Measurements from ENCODE around the gene C1QTNF12.
"Not testable (repeated sequence)": the region's sequence is repeated elsewhere in the genome, so short reads cannot be mapped to it uniquely, and the experiment has no call there.

Gene C1QTNF12

GRCh38 chr1:1259540-1259939 is 13.0 kb upstream of the C1QTNF12 start:
- DNase-seq (ENCODE audit: low read depth) = no peak

DNA sequence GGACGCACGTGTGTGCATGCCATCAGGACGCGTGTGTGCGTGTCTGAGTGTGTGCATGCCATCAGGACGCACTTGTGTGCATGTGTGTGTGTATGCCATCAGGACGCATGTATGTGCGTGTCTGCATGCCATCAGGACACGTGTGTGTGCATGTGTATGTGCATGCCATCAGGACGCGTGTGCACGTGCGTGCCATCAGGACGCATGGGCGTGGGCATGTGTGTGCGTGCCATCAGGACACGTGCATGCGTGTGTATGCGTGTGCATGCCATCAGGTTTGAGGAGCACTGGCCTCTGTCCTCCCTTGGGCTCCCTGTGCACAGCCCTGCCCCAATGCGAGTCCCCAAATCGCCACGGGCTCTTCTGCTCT is 12.6 kb upstream of the C1QTNF12 start:
- no peak for DNase-seq (ENCODE audit: low read depth)

- DNase-seq (ENCODE audit: low read depth) = no peak
Measured at GRCh38 chr1:1256956-1257871, 10.7 kb upstream of the C1QTNF12 start.

DNA sequence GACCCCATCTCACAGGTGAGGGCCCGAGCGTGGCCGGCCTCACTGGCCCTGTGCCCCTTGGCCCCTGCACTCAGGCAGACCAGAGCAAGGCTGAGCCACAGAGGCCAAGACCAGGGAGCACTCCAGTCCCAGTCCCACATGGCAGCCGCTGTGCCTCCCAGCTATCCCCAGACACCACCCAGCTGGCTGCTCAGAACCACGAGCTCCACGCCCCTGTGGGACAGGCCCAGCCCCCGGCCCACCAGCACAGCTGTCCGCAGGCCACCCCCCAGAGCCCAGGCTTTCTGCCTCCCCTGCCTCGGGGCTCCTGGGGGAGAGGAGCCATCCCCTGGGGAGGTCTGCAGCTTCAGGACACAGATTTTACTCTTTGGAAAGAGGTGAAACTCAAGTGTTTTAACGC is 9.1 kb upstream of the C1QTNF12 start:
- DNase-seq (ENCODE audit: low read depth) = no peak

- DNase-seq (ENCODE audit: low read depth) = no peak
Measured at GRCh38 chr1:1255078-1255477, 8.6 kb upstream of the C1QTNF12 start.

- DNase-seq (ENCODE audit: low read depth) = no peak
Measured at GRCh38 chr1:1254667-1254998, 8.1 kb upstream of the C1QTNF12 start.

DNA sequence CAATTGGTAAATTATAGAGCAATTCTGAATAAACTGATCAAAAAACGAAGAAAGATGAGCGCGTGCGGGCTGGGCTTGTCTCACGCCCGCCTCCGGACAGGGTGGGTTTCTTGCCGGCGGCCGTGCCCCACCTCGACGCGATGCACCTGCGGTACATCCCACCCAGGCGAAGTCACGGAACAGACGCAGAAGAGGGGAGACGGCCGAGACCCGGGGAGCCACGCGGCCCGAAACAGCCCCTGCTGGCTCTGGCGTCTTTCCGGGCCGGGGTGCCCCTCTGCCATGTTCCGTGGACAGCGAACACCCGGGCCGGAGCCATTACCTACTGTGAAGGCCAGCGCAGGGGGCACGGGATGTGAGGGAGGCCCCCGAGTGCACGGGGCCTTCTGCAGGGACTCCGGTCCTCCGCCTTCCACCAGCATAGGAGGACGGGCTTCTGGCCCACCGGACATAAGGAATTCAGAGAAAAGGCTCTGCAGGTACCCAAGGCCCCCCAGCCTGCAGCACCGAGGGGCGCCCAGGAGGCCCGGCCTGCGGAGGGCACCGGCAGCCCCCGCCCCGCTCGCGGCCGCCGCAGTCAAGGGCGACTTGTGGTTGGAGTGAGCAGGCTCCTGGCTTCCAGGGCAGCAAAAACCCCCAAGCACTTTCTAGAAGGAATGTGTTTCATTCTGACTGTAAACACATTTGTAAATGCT is 7.6 kb upstream of the C1QTNF12 start:
- DNase-seq (ENCODE audit: low read depth) = no peak

DNA sequence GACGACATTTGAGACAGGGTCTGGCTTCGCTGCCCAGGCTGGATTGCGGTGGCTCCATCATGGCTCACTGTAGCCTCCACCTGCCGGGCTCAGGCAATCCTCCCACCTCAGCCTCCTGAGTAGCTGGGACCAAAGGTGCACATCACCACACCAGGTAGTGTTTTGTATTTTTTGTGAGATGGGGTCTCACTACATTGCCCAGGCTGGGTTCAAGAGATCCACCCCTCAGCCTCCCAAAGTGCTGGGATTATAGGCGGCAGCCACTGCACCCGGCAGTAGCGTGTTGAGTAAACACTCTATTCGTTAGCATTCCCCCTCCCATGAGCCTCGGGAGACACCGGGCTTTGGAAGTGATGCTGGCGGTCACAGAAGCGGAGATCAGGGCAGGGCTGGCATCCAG is 6.8 kb upstream of the C1QTNF12 start:
- DNase-seq (ENCODE audit: low read depth) = no peak

DNA sequence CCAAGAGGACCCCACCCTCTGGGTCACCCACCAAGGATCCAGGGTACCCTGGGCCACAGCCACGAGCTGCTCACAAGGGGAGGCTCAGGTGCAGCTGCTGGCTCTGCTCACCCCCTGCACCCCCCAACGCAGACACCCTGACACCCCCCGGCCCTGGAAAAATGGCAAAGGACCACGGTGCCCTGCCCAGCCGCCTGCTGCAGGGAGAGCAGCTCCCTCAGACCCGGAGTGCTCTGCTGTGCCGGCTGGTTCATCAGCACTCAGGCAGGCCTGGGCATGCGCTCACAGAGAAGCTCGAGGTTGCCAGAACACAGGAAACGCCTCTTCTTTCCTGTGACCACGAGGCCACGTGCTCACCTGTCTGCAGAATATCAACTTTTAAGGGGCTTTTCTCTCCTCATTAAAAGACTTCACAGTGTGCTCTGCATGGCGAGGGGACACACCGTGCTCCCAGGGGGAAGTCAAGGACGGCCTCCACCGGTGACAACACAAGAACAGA is 4.3 kb upstream of the C1QTNF12 start:
- peak; percentile 72 for DNase-seq (ENCODE audit: low read depth)

DNA sequence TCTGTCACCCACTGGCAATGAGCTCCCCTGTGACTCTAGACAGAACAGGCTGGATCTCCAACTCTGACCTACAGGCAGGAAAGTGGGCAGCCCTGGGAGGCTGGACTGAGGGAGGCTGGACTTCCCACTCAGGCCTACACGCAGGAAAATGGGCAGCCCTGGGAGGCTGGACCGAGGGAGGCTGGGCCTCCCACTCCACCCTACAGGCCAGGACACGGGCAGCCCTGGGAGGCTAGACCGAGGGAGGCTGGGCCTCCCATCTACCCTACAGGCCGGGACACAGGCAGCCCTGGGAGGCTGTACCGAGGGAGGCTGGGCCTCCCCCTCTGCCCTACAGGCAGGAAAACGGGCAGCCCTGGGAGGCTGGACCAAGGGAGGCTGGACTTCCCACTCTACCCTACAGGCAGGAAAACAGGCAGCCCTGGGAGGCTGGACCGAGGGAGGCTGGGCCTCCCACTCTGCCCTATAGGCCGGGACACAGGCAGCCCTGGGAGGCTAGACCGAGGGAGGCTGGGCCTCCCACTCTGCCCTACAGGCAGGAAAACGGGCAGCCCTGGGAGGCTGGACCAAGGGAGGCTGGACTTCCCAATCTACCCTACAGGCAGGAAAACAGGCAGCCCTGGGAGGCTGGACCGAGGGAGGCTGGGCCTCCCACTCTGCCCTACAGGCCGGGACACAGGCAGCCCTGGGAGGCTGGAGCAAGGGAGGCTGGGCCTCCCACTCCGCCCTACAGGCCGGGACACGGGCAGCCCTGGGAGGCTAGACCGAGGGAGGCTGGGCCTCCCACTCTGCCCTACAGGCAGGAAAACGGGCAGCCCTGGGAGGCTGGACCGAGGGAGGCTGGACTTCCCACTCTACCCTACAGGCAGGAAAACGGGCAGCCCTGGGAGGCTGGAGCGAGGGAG is 1.7 kb upstream of the C1QTNF12 start:
- DNase-seq (ENCODE audit: low read depth) = not testable (repeated sequence)

DNA sequence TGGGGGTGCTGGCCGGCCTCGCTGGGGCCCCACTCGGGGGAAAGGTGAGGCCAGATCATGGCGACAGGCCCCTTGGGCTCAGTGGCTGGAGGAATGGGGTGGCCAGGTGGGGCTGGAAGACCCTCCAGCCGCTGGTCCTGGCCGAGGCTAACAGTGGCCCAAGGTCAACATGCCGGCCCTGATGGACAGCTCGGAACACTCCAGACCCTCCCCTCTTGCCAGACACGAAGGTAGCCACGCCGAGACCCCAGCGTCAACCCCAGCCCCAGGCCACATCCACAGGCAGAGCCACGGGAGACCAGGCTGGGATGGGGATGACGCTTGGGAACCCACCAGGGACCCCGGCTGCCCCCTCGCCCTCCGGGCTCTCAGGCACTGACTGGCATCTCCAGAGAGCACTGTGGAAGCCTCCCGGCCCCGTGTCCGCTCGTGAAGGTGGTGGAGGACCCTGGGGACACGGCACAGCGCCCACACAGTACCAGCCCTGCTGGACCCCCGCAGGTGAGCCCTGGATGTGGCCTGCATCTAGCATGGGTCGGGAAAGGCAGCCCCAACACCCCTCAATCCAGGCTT is 905 bp upstream of the C1QTNF12 start:
- DNase-seq (ENCODE audit: low read depth) = no peak

GRCh38 chr1:1245817-1246576 is 525 bp downstream of the C1QTNF12 start:
- no peak for DNase-seq (ENCODE audit: low read depth)

DNA sequence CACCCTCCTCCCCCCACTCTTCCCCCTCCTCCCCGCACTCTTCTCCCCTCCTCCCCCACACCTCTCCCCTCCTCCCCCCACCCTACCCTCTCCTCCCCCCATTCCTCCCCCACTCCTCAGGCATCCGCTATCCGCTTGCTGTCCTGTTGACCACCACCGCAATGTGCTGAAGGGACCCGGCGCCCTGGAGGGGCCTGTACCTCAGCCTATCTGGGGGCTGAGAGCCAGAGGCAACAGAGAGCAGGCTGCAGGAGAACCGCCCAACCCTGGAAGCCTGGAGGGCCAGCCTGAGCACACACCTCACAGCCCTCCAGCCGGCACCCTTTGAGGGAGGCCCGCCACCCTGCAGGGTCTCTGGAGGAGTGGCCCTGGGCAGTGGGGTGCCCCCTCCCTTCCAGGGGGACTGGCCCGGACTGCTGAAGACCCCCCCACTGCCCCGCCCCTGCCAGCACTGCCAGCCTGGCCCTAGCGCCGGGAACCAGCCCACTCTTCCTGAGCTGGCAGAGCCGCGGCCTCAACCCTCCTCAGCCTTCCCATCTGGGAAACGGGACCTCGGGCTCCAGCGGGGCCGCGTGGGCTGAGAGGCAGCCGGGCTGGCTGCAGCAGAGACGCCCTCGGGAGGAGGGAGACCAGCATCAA is 1.2 kb downstream of the C1QTNF12 start:
- no peak for DNase-seq (ENCODE audit: low read depth)

GRCh38 chr1:1244192-1244811 is 2.2 kb downstream of the C1QTNF12 start:
- no peak for DNase-seq (ENCODE audit: low read depth)

DNA sequence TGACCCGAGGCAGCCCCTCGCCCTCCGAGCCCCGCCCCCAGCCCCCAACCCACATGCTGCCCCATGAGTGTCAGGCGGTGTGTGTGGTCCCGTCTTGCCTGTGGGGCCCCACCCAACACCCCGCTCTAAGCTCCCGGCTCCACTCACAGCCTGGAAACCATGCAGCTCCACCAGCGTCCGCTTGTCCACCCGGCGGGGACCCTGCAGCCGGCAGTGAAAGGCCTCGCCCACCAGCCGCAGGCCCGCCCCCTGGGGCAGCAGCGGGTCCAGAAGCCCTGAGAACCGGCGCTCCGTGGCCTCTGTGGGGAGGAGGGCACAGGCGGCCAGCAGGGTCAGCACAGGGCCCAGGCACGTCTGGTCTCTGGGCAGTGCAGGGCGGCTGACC is 2.7 kb downstream of the C1QTNF12 start:
- DNase-seq (ENCODE audit: low read depth) = no peak

- no peak for DNase-seq (ENCODE audit: low read depth)
Measured at GRCh38 chr1:1243266-1243660, 3.3 kb downstream of the C1QTNF12 start.

- no peak for DNase-seq (ENCODE audit: low read depth)
Measured at GRCh38 chr1:1242461-1243265, 3.9 kb downstream of the C1QTNF12 start.

DNA sequence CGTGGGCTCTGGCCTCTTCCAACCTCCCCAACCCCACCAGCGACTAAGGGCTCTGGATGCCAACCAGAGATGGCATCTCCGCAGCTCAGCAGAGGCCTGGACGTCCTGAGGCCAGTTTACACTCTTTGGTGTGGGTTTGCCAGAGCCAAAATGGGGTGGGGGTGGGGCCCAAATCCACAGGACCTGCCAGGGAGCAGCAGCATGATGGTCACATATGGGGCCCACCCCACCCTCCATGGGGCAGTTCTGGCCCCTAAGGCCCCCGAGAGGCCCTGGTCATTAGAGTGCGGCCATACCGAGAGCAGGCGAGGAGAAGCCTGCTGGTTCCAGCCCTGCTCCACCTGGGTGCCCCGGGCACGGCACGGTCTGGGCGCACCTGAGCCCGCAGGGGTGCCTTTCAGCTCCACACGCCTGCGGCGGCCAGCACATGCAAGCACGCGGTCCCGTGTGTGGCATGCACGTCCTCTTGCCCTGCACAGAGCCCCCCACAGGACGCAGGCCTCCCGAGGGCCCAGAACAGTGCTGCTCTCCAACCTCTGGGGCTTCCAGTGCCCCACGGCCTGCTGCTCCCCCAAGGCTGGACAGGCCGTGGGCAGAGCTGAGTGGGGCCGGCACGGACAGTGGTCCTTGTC is 4.8 kb downstream of the C1QTNF12 start:
- no peak for DNase-seq (ENCODE audit: low read depth)
